Vagina (tissue), 2 donors: ENCODE data around the gene SLC9A2. TPM values are rescaled to one million over a fixed set of nuclear protein-coding genes. Genes with fewer than 3 reads are reported as not detected.
A peak's percentile ranks its signal among the peaks of the same experiment; 100 is the strongest.

Experiments
- DNase-seq, 2 donors: peaks; one replicate each; pipeline ENCODE4 v3.0.0-alpha.2; 2017; ENCODE audit errors: extremely low spot score in 2 of 2
- H3K27ac ChIP-seq: fragments of 200-600 bp; sonication (generic); one replicate; pipeline ENCODE4 v1.5.1; 2019
- H3K27me3 ChIP-seq: fragments of 200-600 bp; sonication (generic); one replicate; pipeline ENCODE4 v1.5.1; 2019
- H3K36me3 ChIP-seq, 2 donors: fragments of 200-600 bp; sonication (generic); one replicate each; pipeline ENCODE4 v1.5.1; 2017 to 2019
- H3K4me1 ChIP-seq: fragments of 200-600 bp; sonication (generic); one replicate; pipeline ENCODE4 v1.5.1; 2019
- H3K4me3 ChIP-seq, 2 donors: fragments of 200-600 bp; sonication (generic); 1 replicate in 1 of 2; 2 replicates in 1 of 2; pipeline ENCODE4 v1.5.1; 2016 to 2019
- H3K9me3 ChIP-seq: fragments of 200-600 bp; sonication (generic); one replicate; pipeline ENCODE4 v1.5.1; 2019
- CTCF ChIP-seq, 3 experiments: fragments of 450-650 bp in 2 of 3; fragments of 200-600 bp in 1 of 3; sonication (generic) in 1 of 3; IDR thresholded peaks; one replicate each; pipeline ENCODE4 v1.5.1; 2017 to 2019; ENCODE audit warnings: antibody characterized with exemption in 3 of 3, mild to moderate bottlenecking in 2 of 3, moderate library complexity in 2 of 3
- POLR2A ChIP-seq, 2 donors: fragments of 450-650 bp; IDR thresholded peaks; one replicate each; pipeline ENCODE4 v1.6.1; 2017; ENCODE audit warnings: antibody characterized with exemption in 2 of 2, mild to moderate bottlenecking in 2 of 2, moderate library complexity in 2 of 2
- POLR2AphosphoS5 ChIP-seq, 2 donors: sonication (generic); formaldehyde crosslinking; IDR thresholded peaks; one replicate each; pipeline ENCODE4 v1.9.0; 2017; ENCODE audit warnings: antibody characterized with exemption in 2 of 2, mild to moderate bottlenecking in 2 of 2, low read depth in 1 of 2; ENCODE audit not compliant: insufficient read depth in 1 of 2
- intact Hi-C: fragments of 100-400 bp; cut with DNase I; formaldehyde crosslinking; loops from one replicate; pipeline ENCODE4 v1.15.1; 2023
- total RNA-seq: library from RNA; depleted of rRNA; stranded (reverse); fragments of >200 nt; gene quantifications from one replicate; pipeline ENCODE4 v1.2.3, GENCODE V29; 2016

SLC9A2 gene
- total RNA-seq, 1 donor from 2014 or later: not detected

- intact Hi-C loops: no loop called here
- Histone ChIP-seq H3K27me3 (no peaks in the 10 kb centered on the region), H3K4me3 (no peak overlapping the region), H3K9me3 (no peaks in the 10 kb centered on the region), H3K4me1 (no peaks in the 10 kb centered on the region), H3K27ac (no peak overlapping the region), H3K36me3 (peaks cover 0 to 46% of the 10 kb centered on the region in 2 donors)
- no peak for TF ChIP-seq CTCF (IDR thresholded peaks at IDR 0.05)
- no peak for TF ChIP-seq POLR2A (IDR thresholded peaks at IDR 0.05)
- TF ChIP-seq POLR2AphosphoS5 (IDR thresholded peaks at IDR 0.05; ENCODE audit: insufficient read depth in 1 of 2, low read depth in 1 of 2): no peak
- DNase-seq: no peak
These were observed 104.7 kb downstream of the SLC9A2 start for GRCh38 chr2:102724016-102724490.

- Histone ChIP-seq H3K36me3 (peaks cover 0 to 44% of the 10 kb centered on the region in 2 donors), H3K4me1 (no peaks in the 10 kb centered on the region), H3K27ac (no peak overlapping the region), H3K9me3 (no peaks in the 10 kb centered on the region), H3K27me3 (no peaks in the 10 kb centered on the region), H3K4me3 (no peak overlapping the region)
- intact Hi-C loops: no loop called here
- TF ChIP-seq POLR2A (IDR thresholded peaks at IDR 0.05): no peak
- no peak for TF ChIP-seq CTCF (IDR thresholded peaks at IDR 0.05)
- TF ChIP-seq POLR2AphosphoS5 (IDR thresholded peaks at IDR 0.05; ENCODE audit: insufficient read depth in 1 of 2, low read depth in 1 of 2): no peak
- no peak for DNase-seq
These were observed 105.2 kb downstream of the SLC9A2 start for GRCh38 chr2:102724553-102724952.

- H3K4me1 ChIP-seq: no peaks in the 10 kb centered on the region
- no peak overlapping the region for H3K4me3 ChIP-seq
- intact Hi-C loops: no loop called here
- H3K27me3 ChIP-seq: no peaks in the 10 kb centered on the region
- peaks cover 0 to 46% of the 10 kb centered on the region in 2 donors for H3K36me3 ChIP-seq
- TF ChIP-seq CTCF (IDR thresholded peaks at IDR 0.05) (no peak), POLR2AphosphoS5 (IDR thresholded peaks at IDR 0.05; ENCODE audit: insufficient read depth in 1 of 2, low read depth in 1 of 2) (no peak), POLR2A (IDR thresholded peaks at IDR 0.05) (no peak)
- no peaks in the 10 kb centered on the region for H3K9me3 ChIP-seq
- H3K27ac ChIP-seq: no peak overlapping the region
- DNase-seq: no peak
These were observed 107.1 kb downstream of the SLC9A2 start for GRCh38 chr2:102726128-102727087.

- intact Hi-C loops: no loop called here
- H3K27ac ChIP-seq: no peak overlapping the region
- H3K27me3 ChIP-seq: no peaks in the 10 kb centered on the region
- H3K4me3 ChIP-seq: peak overlapping the region; percentile 58 to 97
- peaks cover 0 to 12% of the 10 kb centered on the region in 2 donors for H3K36me3 ChIP-seq
- TF ChIP-seq CTCF (IDR thresholded peaks at IDR 0.05): no peak
- no peak for TF ChIP-seq POLR2AphosphoS5 (IDR thresholded peaks at IDR 0.05; ENCODE audit: insufficient read depth in 1 of 2, low read depth in 1 of 2)
- TF ChIP-seq POLR2A (IDR thresholded peaks at IDR 0.05): no peak
- no peaks in the 10 kb centered on the region for H3K9me3 ChIP-seq
- peaks cover 25% of the 10 kb centered on the region for H3K4me1 ChIP-seq
- DNase-seq: no peak
These were observed 116.2 kb downstream of the SLC9A2 start for GRCh38 chr2:102735416-102736109.
